ENCODE measurements around the gene PPP3CA. TPM values are rescaled to one million over a fixed set of nuclear protein-coding genes. Genes with fewer than 3 reads are reported as not detected.

The PPP3CA gene
- total RNA-seq, 1 experiment from 2014 or later: 40.2 TPM

DNA sequence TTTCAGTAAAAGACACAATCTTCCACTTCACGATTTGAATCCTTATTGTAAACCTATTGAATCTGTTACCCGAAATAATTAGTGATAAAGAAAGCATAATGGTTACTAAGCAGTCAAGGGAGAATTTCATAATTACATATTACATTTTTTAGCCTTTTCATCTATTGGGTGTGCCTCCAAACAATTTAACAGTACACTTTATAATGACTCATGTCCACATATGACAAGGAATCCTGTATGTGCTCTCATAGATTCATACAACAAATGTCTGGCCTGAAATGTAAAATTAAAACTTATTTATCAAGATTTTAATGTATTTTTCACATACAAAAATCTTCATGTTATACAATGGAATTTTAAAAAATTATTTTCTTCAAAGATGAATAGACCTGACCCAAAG lies 39.4 kb downstream of the PPP3CA start:
- no peaks in the 10 kb centered on the region for H4K20me1 ChIP-seq (ENCODE audit: insufficient read depth)
- no peaks in the 10 kb centered on the region for H3K9me2 ChIP-seq (ENCODE audit: insufficient read depth)
- H3F3A ChIP-seq (ENCODE audit: insufficient read depth, low read depth): no peaks in the 10 kb centered on the region
- no peak overlapping the region for H3K27ac ChIP-seq
- CTCF ChIA-PET: no interaction called here
- POLR2A ChIA-PET (ENCODE audit: unreplicated experiment): no interaction called here
- no peak overlapping the region for H3K4me3 ChIP-seq
- no TSS peak for BruUV-seq (replicated peaks)
- no peak for TF ChIP-seq EZH2 (IDR thresholded peaks at IDR 0.05; ENCODE audit: low read depth)
- TF ChIP-seq, protein P1, sequence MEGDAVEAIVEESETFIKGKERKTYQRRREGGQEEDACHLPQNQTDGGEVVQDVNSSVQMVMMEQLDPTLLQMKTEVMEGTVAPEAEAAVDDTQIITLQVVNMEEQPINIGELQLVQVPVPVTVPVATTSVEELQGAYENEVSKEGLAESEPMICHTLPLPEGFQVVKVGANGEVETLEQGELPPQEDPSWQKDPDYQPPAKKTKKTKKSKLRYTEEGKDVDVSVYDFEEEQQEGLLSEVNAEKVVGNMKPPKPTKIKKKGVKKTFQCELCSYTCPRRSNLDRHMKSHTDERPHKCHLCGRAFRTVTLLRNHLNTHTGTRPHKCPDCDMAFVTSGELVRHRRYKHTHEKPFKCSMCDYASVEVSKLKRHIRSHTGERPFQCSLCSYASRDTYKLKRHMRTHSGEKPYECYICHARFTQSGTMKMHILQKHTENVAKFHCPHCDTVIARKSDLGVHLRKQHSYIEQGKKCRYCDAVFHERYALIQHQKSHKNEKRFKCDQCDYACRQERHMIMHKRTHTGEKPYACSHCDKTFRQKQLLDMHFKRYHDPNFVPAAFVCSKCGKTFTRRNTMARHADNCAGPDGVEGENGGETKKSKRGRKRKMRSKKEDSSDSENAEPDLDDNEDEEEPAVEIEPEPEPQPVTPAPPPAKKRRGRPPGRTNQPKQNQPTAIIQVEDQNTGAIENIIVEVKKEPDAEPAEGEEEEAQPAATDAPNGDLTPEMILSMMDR (conservative IDR thresholded peaks at IDR 0.05): no peak
- H3K36me3 ChIP-seq (ENCODE audit: low read depth): no peaks in the 10 kb centered on the region
- H3K27me3 ChIP-seq (ENCODE audit: insufficient read depth, low read depth): no peaks in the 10 kb centered on the region
- H3K4me1 ChIP-seq (replicated peaks; ENCODE audit: insufficient read depth): no peaks in the 10 kb centered on the region
- H2AFZ ChIP-seq: no peak overlapping the region
- intact Hi-C loops (cut with micrococcal nuclease; ENCODE audit: unreplicated experiment): no loop called here
- H3K79me2 ChIP-seq (ENCODE audit: low read depth): peaks cover 7% of the 10 kb centered on the region; the same call in 1 of the 2 replicates
- no peak for DNase-seq
- H3K4me2 ChIP-seq: no peak overlapping the region
- H3K9me3 ChIP-seq (ENCODE audit: insufficient read depth, low read depth): no peaks in the 10 kb centered on the region

DNA sequence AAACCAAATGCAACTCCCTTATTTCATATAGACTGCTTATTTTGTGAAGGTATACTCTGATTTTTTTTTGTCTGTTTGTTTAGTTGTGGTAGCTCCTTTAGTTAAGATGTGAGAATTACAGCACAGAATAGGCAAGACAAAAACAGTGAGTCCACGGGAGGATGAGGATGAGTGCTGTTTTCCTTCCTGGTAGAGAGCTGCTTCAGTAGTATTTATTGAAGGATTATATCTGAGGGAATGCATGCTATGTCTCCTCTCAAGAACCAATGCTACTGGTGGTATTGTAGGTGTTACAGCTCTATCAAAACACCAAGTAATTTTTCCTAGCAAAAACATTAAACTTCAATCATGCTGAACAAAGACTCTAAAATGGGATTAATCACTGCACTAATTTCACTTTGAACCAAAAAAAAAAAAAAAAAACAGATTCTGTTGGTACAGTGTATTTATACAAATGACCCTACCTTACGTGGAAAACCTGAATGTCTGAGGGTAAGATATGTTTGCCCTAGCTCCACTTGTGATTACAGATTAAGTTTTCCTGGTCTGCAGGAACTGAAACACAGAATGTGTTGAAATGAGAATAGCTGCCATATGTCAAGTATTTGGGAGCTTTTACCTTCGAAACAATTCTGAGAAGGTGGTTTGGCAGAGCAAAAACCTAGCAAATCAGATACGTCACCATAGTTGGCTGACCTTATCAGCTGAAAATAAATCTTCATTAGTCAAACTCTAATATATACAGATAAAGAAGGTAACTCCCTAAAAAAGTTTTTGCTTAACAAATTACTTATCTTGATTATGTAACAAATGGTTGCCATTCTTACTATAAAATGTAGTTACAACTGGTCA lies 40.3 kb downstream of the PPP3CA start:
- H3F3A ChIP-seq (ENCODE audit: insufficient read depth, low read depth): no peaks in the 10 kb centered on the region
- H3K27ac ChIP-seq: no peak overlapping the region
- BruUV-seq (replicated peaks): no TSS peak
- no peak for DNase-seq
- TF ChIP-seq, protein P1 (conservative IDR thresholded peaks at IDR 0.05): no peak
- TF ChIP-seq EZH2 (IDR thresholded peaks at IDR 0.05; ENCODE audit: low read depth): no peak
- no peaks in the 10 kb centered on the region for H4K20me1 ChIP-seq (ENCODE audit: insufficient read depth)
- no peaks in the 10 kb centered on the region for H3K36me3 ChIP-seq (ENCODE audit: low read depth)
- no peaks in the 10 kb centered on the region for H3K9me3 ChIP-seq (ENCODE audit: insufficient read depth, low read depth)
- peaks cover 7% of the 10 kb centered on the region; the same call in 1 of the 2 replicates for H3K79me2 ChIP-seq (ENCODE audit: low read depth)
- no peak overlapping the region for H3K4me2 ChIP-seq
- ChIA-PET CTCF (no interaction called here), POLR2A (ENCODE audit: unreplicated experiment) (no interaction called here)
- H3K27me3 ChIP-seq (ENCODE audit: insufficient read depth, low read depth): no peaks in the 10 kb centered on the region
- H3K4me1 ChIP-seq (replicated peaks; ENCODE audit: insufficient read depth): no peaks in the 10 kb centered on the region
- no peak overlapping the region for H3K4me3 ChIP-seq
- intact Hi-C loops (cut with micrococcal nuclease; ENCODE audit: unreplicated experiment): no loop called here
- H2AFZ ChIP-seq: no peak overlapping the region
- no peaks in the 10 kb centered on the region for H3K9me2 ChIP-seq (ENCODE audit: insufficient read depth)

DNA sequence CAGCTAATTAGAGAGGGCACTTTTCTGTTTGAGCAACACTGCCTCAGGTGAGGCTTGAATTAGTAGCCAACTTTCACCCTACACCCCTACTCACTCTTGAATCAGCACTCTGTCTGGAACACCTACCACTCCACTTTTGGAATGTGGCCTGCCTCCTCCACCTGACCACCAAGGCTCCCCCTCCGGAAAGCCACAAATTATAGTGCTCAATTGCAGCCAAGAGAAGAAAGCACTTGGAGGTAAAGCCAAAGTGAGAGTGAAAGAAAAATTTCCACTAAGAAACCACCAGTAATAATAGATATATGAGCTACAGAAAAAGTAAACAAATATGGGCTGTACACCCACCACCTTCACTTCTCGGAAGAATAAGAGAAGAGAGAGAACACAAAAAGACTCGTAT lies 41.1 kb downstream of the PPP3CA start:
- no peak for TF ChIP-seq EZH2 (IDR thresholded peaks at IDR 0.05; ENCODE audit: low read depth)
- TF ChIP-seq, protein P1 (conservative IDR thresholded peaks at IDR 0.05): no peak
- intact Hi-C loops (cut with micrococcal nuclease; ENCODE audit: unreplicated experiment): no loop called here
- H3K79me2 ChIP-seq (ENCODE audit: low read depth): peaks cover 5% of the 10 kb centered on the region; the same call in 1 of the 2 replicates

More for the DNA sequence above, 41.1 kb downstream of the PPP3CA start:
- Histone ChIP-seq H3K4me1 (replicated peaks; ENCODE audit: insufficient read depth) (no peaks in the 10 kb centered on the region), H3F3A (ENCODE audit: insufficient read depth, low read depth) (no peaks in the 10 kb centered on the region), H2AFZ (no peak overlapping the region), H3K36me3 (ENCODE audit: low read depth) (no peaks in the 10 kb centered on the region), H3K9me3 (ENCODE audit: insufficient read depth, low read depth) (no peaks in the 10 kb centered on the region), H3K9me2 (ENCODE audit: insufficient read depth) (no peaks in the 10 kb centered on the region), H4K20me1 (ENCODE audit: insufficient read depth) (no peaks in the 10 kb centered on the region), H3K4me2 (no peak overlapping the region), H3K27ac (no peak overlapping the region), H3K4me3 (no peak overlapping the region), H3K27me3 (ENCODE audit: insufficient read depth, low read depth) (no peaks in the 10 kb centered on the region)
- ChIA-PET CTCF (no interaction called here), POLR2A (ENCODE audit: unreplicated experiment) (interaction anchor here (0.6 kb wide), 1 partner anchor 31 kb away, joined by 4 read pairs; no protein-coding TSS in a partner anchor)
- BruUV-seq (replicated peaks): no TSS peak
- no peak for DNase-seq
